Panc1 (cell line): ENCODE data around the gene MYBPHL. TPM values are rescaled to one million over a fixed set of nuclear protein-coding genes. Genes with fewer than 3 reads are reported as not detected.

Experiments
- ATAC-seq: fragments of 200-7000 bp; cut with Tn5 transposase; 2 replicates; pipeline ENCODE4 v1.9.1; 2020; ENCODE audit warnings: mild to moderate bottlenecking, moderate library complexity
- BruUV-seq: library from RNA; stranded (reverse); fragments of 400-500 nt; replicated peaks from 2 replicates; lab custom pipeline; 2021; lab: Mats Ljungman, UMichigan
- CTCF ChIA-PET: fragments of 300-600 bp; sonication (Branson Sonifier 250); formaldehyde crosslinking; loops from one replicate; lab custom pipeline; 2022; ENCODE audit warnings: antibody characterized with exemption; lab: Charles Lee
- POLR2A ChIA-PET: fragments of 300-600 bp; sonication (Branson Sonifier 250); formaldehyde crosslinking; loops from one replicate; lab custom pipeline; 2022; ENCODE audit warnings: antibody characterized with exemption; lab: Charles Lee
- DNase-seq: peaks from one replicate; pipeline ENCODE4 v3.0.0-alpha.2; 2010; ENCODE audit warnings: low read depth, low spot score
- H3K27ac ChIP-seq: 2 replicates; pipeline ENCODE4 v1.5.1; 2011; ENCODE audit warnings: mild to moderate bottlenecking, low read length, inconsistent platforms
- H3K27me3 ChIP-seq: fragments of 200-500 bp; sonication (Bioruptor generic); 2 replicates; pipeline ENCODE4 v1.6.0; 2014; ENCODE audit warnings: low read length, inconsistent platforms; ENCODE audit not compliant: control insufficient read depth, insufficient read depth
- H3K36me3 ChIP-seq: fragments of 200-500 bp; sonication (Bioruptor generic); 2 replicates; pipeline ENCODE4 v1.5.1; 2014; ENCODE audit warnings: inconsistent platforms, mild to moderate bottlenecking, low read length, moderate library complexity; ENCODE audit not compliant: control insufficient read depth, insufficient read depth
- H3K4me1 ChIP-seq: 2 replicates; pipeline ENCODE4 v1.5.1; 2011; ENCODE audit warnings: inconsistent platforms, mild to moderate bottlenecking, low read length, moderate library complexity; ENCODE audit not compliant: control insufficient read depth, insufficient read depth
- H3K4me3 ChIP-seq, 2 experiments: 2 replicates each; pipeline ENCODE4 v1.5.1; 2011 to 2012; ENCODE audit warnings: low read depth in 2 of 2, low read length in 2 of 2, mild to moderate bottlenecking in 2 of 2, inconsistent platforms in 1 of 2, moderate library complexity in 1 of 2
- H3K9me3 ChIP-seq: fragments of 200-500 bp; sonication (Bioruptor generic); 2 replicates; pipeline ENCODE4 v1.5.1; 2014; ENCODE audit warnings: low read depth, mild to moderate bottlenecking, inconsistent platforms, low read length, moderate library complexity; ENCODE audit not compliant: control insufficient read depth, insufficient read depth
- CTCF ChIP-seq: fragments of 450-650 bp; IDR thresholded peaks from 2 replicates; pipeline ENCODE4 v1.5.1; 2017; ENCODE audit warnings: mild to moderate bottlenecking
- POLR2AphosphoS5 ChIP-seq: IDR thresholded peaks from 2 replicates; pipeline ENCODE4 v1.6.1; 2012; ENCODE audit warnings: mild to moderate bottlenecking, low read depth, low read length, moderate library complexity
- REST ChIP-seq, 2 experiments: IDR thresholded peaks; 2 replicates each; pipeline ENCODE4 v1.6.1; 2011 to 2012; ENCODE audit warnings: low read depth in 2 of 2, control low read depth in 1 of 2, low read length in 1 of 2, mild to moderate bottlenecking in 1 of 2, moderate library complexity in 1 of 2; ENCODE audit not compliant: insufficient read depth in 1 of 2
- SIN3A ChIP-seq: IDR thresholded peaks from 2 replicates; pipeline ENCODE4 v1.6.1; 2012; ENCODE audit warnings: low read depth, mild to moderate bottlenecking, low read length, moderate library complexity, borderline replicate concordance; ENCODE audit not compliant: insufficient read depth
- TCF7L2 ChIP-seq: IDR thresholded peaks from 2 replicates; pipeline ENCODE4 v1.6.1; 2011; ENCODE audit warnings: mild to moderate bottlenecking, low read depth, low read length, inconsistent platforms
- in situ Hi-C: cut with HindIII; loops from 2 replicates; pipeline ENCODE4 v1.10.0; 2016; ENCODE audit warnings: low sequenced_read_pairs, low pct_unique_long_range_greater_than_20kb
- intact Hi-C: fragments of 100-400 bp; cut with micrococcal nuclease; formaldehyde crosslinking; loops from one replicate; pipeline ENCODE4 v1.10.0; 2022; ENCODE audit not compliant: unreplicated experiment
- total RNA-seq: library from RNA; stranded (reverse); gene quantifications from one replicate; pipeline ENCODE4 v1.2.1, GENCODE V29; 2021; ENCODE audit not compliant: unreplicated experiment

MYBPHL gene
- total RNA-seq, 1 experiment from 2014 or later = not detected

- no peak overlapping the region for H3K4me3 ChIP-seq
- ATAC-seq = no peak
- DNase-seq = no peak
- H3K27ac ChIP-seq = no peak overlapping the region
- peaks cover 11% of the 10 kb centered on the region for H3K4me1 ChIP-seq
- no TSS peak for BruUV-seq
- H3K27me3 ChIP-seq = no peaks in the 10 kb centered on the region
- H3K9me3 ChIP-seq = no peaks in the 10 kb centered on the region
- H3K36me3 ChIP-seq = no peaks in the 10 kb centered on the region
- in situ Hi-C loops = no loop called here
- intact Hi-C loops = no loop called here
- CTCF ChIA-PET = no interaction called here
- POLR2A ChIA-PET = no interaction called here
- no peak for TF ChIP-seq CTCF
- TF ChIP-seq POLR2AphosphoS5 = no peak
- no peak for TF ChIP-seq REST (IDR thresholded peaks at IDR 0.05; ENCODE audit: insufficient read depth in 1 of 2, low read depth in 2 of 2, low read length in 1 of 2)
- no peak for TF ChIP-seq TCF7L2
- no peak for TF ChIP-seq SIN3A
Observed at GRCh38 chr1:109252893-109253802, 53.7 kb downstream of the MYBPHL start.

GRCh38 chr1:109252167-109252892, 54.5 kb downstream of the MYBPHL start:
- Histone ChIP-seq H3K4me1 (peaks cover 11% of the 10 kb centered on the region), H3K27me3 (no peaks in the 10 kb centered on the region), H3K4me3 (no peak overlapping the region), H3K27ac (no peak overlapping the region), H3K9me3 (no peaks in the 10 kb centered on the region), H3K36me3 (no peaks in the 10 kb centered on the region)
- DNase-seq (no peak), ATAC-seq (no peak)
- BruUV-seq = no TSS peak
- TF ChIP-seq POLR2AphosphoS5 (no peak), SIN3A (no peak), TCF7L2 (no peak)
- ChIA-PET POLR2A (no interaction called here), CTCF (no interaction called here)
- in situ Hi-C loops (no loop called here), intact Hi-C loops (no loop called here)
